ENCODE measurements around the gene KRTAP13-3.

Gene KRTAP13-3

GRCh38 chr21:30425826-30426225 is at the start of gene KRTAP13-3:
Gene KRTAP13-3 (minus strand): TSS chr21:30425926. CDS start chr21:30425912, 14 bp downstream.
- no peak for DNase-seq (ENCODE audit: low read depth)

GRCh38 chr21:30468900-30469714 is 43.4 kb upstream of the KRTAP13-3 start:
- DNase-seq (ENCODE audit: low read depth) = no peak

GRCh38 chr21:30463713-30464112 is 38.0 kb upstream of the KRTAP13-3 start:
- no peak for DNase-seq (ENCODE audit: low read depth)

GRCh38 chr21:30448514-30448913 is 22.8 kb upstream of the KRTAP13-3 start:
- no peak for DNase-seq (ENCODE audit: low read depth)

GRCh38 chr21:30447056-30447455 is 21.3 kb upstream of the KRTAP13-3 start:
- DNase-seq (ENCODE audit: low read depth) = no peak

- no peak for DNase-seq (ENCODE audit: low read depth)
These were observed 18.5 kb upstream of the KRTAP13-3 start for GRCh38 chr21:30444204-30444603.

GRCh38 chr21:30443226-30443625 is 17.5 kb upstream of the KRTAP13-3 start:
- DNase-seq (ENCODE audit: low read depth) = no peak

- DNase-seq (ENCODE audit: low read depth) = no peak
These were observed 14.2 kb upstream of the KRTAP13-3 start, which contains the start of gene KRTAP15-1 for GRCh38 chr21:30439975-30440374. Gene KRTAP15-1 (plus strand): TSS chr21:30440275. CDS start chr21:30440328, 53 bp downstream.

GRCh38 chr21:30437010-30437565 is 11.4 kb upstream of the KRTAP13-3 start:
- no peak for DNase-seq (ENCODE audit: low read depth)

GRCh38 chr21:30434033-30434631 is 8.4 kb upstream of the KRTAP13-3 start:
- peak; percentile 15 for DNase-seq (ENCODE audit: low read depth)

GRCh38 chr21:30430170-30430655 is 4.5 kb upstream of the KRTAP13-3 start, which contains the start of gene KRTAP13-4:
Gene KRTAP13-4 (plus strand): TSS chr21:30430220. CDS start chr21:30430276, 56 bp downstream.
- no peak for DNase-seq (ENCODE audit: low read depth)

GRCh38 chr21:30426731-30427130 is 1.0 kb upstream of the KRTAP13-3 start:
- DNase-seq (ENCODE audit: low read depth) = no peak

GRCh38 chr21:30415993-30416392 is 9.7 kb downstream of the KRTAP13-3 start:
- no peak for DNase-seq (ENCODE audit: low read depth)

- peak; percentile 79 for DNase-seq (ENCODE audit: low read depth)
These were observed 16.8 kb downstream of the KRTAP13-3 start for GRCh38 chr21:30408782-30409494.

GRCh38 chr21:30395731-30396130 is 30.0 kb downstream of the KRTAP13-3 start, which contains the start of gene KRTAP13-1:
Gene KRTAP13-1 (plus strand): TSS chr21:30396031. CDS start chr21:30396087, 56 bp downstream.
- no peak for DNase-seq (ENCODE audit: low read depth)

- DNase-seq (ENCODE audit: low read depth) = no peak
These were observed 34.2 kb downstream of the KRTAP13-3 start for GRCh38 chr21:30391492-30392025.

- DNase-seq (ENCODE audit: low read depth) = no peak
These were observed 43.5 kb downstream of the KRTAP13-3 start for GRCh38 chr21:30382201-30382600.

Data from iris pigment epithelial cell (primary cell).